Retinal pigment epithelial cell (primary cell): Measurements from ENCODE around the gene SCARB1.

Experiments used
- DNase-seq: peaks from one replicate; pipeline ENCODE4 v3.0.0-alpha.2; 2010; ENCODE audit warnings: low read depth
- H3K4me3 ChIP-seq: 2 replicates; pipeline ENCODE4 v1.5.1; 2011; ENCODE audit warnings: mild to moderate bottlenecking, low read length, control low read depth, moderate library complexity
- CTCF ChIP-seq: conservative IDR thresholded peaks from 2 replicates; pipeline ENCODE4 v1.5.1; 2011; ENCODE audit warnings: low read depth, low read length, control low read depth, inconsistent platforms

Gene SCARB1

GRCh38 chr12:124784871-124785572, 78.6 kb downstream of the SCARB1 start:
- no peak for DNase-seq
- no peak for TF ChIP-seq CTCF
- H3K4me3 ChIP-seq, result no peak overlapping the region

DNA sequence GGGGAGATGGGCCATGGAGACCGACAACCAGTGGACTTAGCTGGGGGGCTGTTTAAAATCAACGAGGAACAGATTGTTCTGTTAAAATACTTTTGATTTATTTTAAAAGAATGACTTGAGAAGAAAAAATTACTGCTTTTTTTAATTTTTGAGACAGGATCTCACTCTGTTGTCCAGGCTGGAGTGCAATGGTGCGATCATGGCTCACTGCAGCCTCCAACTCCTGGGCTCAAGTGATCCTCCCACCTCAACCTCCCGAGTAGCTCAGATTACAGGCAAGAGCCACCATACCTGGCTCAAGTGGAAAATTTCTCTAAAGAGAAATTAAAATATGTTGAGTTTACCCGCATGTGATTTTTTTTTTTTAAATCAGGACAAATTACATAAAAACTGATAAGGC, 80.6 kb downstream of the SCARB1 start:
- no peak overlapping the region for H3K4me3 ChIP-seq
- TF ChIP-seq CTCF, result no peak
- DNase-seq, result no peak

DNA sequence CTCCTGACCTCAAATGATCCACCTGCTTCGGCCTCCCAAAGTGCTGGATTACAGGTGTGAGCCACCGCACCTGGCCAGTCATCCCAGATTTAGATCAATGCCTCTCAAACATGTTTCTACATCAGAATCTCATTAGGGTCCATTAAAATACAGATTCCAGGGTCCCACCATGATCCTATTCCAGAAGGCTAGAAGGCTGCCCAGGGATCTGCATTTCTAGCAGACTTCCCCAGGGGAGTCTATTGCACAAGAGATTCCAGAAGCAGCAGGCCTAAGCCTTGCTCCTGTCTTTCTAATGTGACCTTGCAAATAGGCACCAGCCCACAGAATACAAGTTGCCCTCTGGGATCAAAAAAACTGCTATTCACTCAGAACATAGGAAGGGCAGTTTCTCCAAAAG, 81.5 kb downstream of the SCARB1 start:
- no peak for TF ChIP-seq CTCF

DNA sequence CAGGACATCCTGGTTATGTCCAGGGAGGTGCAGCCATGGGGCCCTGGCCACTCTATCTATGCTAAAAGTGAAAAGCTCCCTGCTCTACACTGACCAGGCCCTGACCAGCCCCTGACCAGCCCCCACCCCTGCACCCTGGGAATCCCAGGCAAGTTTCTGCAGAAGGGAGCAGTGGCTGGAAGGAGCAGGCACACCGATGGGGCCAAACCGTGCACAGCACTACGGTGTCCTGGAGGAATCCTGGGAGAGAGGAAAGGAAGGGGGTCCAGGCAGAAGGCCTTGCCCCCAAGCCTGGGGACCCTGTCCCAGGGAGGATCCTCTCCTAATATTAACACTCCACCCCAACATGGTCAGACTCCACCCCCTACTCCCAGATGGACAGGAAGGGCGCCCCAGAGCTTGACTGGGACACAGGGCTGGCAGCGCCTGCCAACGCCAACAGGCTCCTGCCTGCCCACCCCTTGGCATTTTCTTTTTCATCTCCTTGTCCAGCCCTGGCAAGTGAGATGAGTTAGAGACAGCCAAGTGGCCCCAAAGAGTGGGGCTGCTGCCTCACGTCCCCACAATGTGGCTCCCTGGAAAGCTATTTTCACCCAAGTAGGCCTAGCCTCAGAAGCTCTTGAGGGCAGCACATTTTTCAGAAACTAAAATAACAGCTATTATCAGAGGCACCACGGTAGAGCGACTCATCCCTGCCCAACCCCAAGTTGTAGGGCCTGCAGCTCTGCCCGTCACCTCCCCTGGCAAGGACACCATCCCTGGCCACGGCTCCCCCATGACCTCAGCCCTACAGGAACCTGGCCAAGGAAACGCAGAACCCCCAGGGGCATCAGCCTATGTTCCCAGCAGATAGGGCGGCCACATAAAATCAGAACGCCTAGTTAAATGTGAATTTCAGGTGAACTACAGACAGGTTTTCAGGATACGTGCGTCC, 82.6 kb downstream of the SCARB1 start:
- H3K4me3 ChIP-seq, result no peak overlapping the region
- no peak for TF ChIP-seq CTCF
- DNase-seq, result no peak

More for the DNA sequence above, 81.5 kb downstream of the SCARB1 start:
- no peak overlapping the region for H3K4me3 ChIP-seq
- no peak for DNase-seq

GRCh38 chr12:124780336-124780735, 83.3 kb downstream of the SCARB1 start:
- H3K4me3 ChIP-seq, result no peak overlapping the region
- DNase-seq, result no peak
- peak; percentile 2 for TF ChIP-seq CTCF

GRCh38 chr12:124779161-124780141, 84.2 kb downstream of the SCARB1 start:
- no peak for DNase-seq
- TF ChIP-seq CTCF, result no peak
- H3K4me3 ChIP-seq, result no peak overlapping the region
